ENCODE measurements around the gene FXN. TPM values are rescaled to one million over a fixed set of nuclear protein-coding genes. Genes with fewer than 3 reads are reported as not detected.

FXN gene
- total RNA-seq, 1 donor = 2.2 TPM

GRCh38 chr9:69056191-69056815, 20.8 kb downstream of the FXN start:
- no peak overlapping the region for H3K4me3 ChIP-seq (ENCODE audit: insufficient read depth, low read length)
- TF ChIP-seq CTCF (IDR thresholded peaks at IDR 0.05; ENCODE audit: extremely low read depth, low read depth, low read length) = no peak
- no peaks in the 10 kb centered on the region for H4K20me1 ChIP-seq (ENCODE audit: insufficient read depth, low read length)
- no peak overlapping the region for H2AFZ ChIP-seq (ENCODE audit: low read length)
- H3K4me2 ChIP-seq (ENCODE audit: insufficient read depth, low read length) = no peak overlapping the region
- H3K4me1 ChIP-seq (ENCODE audit: insufficient read depth, low read length) = no peaks in the 10 kb centered on the region
- H3K36me3 ChIP-seq (ENCODE audit: insufficient read depth, low read length) = no peaks in the 10 kb centered on the region
- no peaks in the 10 kb centered on the region for H3K9me3 ChIP-seq (ENCODE audit: low read depth, low read length)
- no peak overlapping the region for H3K27ac ChIP-seq (ENCODE audit: low read depth, low read length)
- H3K79me2 ChIP-seq (ENCODE audit: insufficient read depth, low read length) = no peaks in the 10 kb centered on the region
- no peaks in the 10 kb centered on the region for H3K27me3 ChIP-seq (ENCODE audit: insufficient read depth, low read length)
- no peak for DNase-seq (ENCODE audit: insufficient read length, low spot score, missing footprints)

GRCh38 chr9:69058101-69058500, 22.5 kb downstream of the FXN start:
- H2AFZ ChIP-seq (ENCODE audit: low read length) = no peak overlapping the region
- H3K4me1 ChIP-seq (ENCODE audit: insufficient read depth, low read length) = no peaks in the 10 kb centered on the region
- no peaks in the 10 kb centered on the region for H3K27me3 ChIP-seq (ENCODE audit: insufficient read depth, low read length)
- no peak for TF ChIP-seq CTCF (IDR thresholded peaks at IDR 0.05; ENCODE audit: extremely low read depth, low read depth, low read length)
- no peaks in the 10 kb centered on the region for H3K9me3 ChIP-seq (ENCODE audit: low read depth, low read length)
- DNase-seq (ENCODE audit: insufficient read length, low spot score, missing footprints) = no peak
- H3K79me2 ChIP-seq (ENCODE audit: insufficient read depth, low read length) = no peaks in the 10 kb centered on the region
- no peaks in the 10 kb centered on the region for H3K36me3 ChIP-seq (ENCODE audit: insufficient read depth, low read length)
- no peaks in the 10 kb centered on the region for H4K20me1 ChIP-seq (ENCODE audit: insufficient read depth, low read length)
- no peak overlapping the region for H3K4me3 ChIP-seq (ENCODE audit: insufficient read depth, low read length)
- H3K27ac ChIP-seq (ENCODE audit: low read depth, low read length) = no peak overlapping the region
- no peak overlapping the region for H3K4me2 ChIP-seq (ENCODE audit: insufficient read depth, low read length)

- H3K36me3 ChIP-seq (ENCODE audit: insufficient read depth, low read length) = no peaks in the 10 kb centered on the region
- H2AFZ ChIP-seq (ENCODE audit: low read length) = no peak overlapping the region
- H3K4me3 ChIP-seq (ENCODE audit: insufficient read depth, low read length) = no peak overlapping the region
- H3K27me3 ChIP-seq (ENCODE audit: insufficient read depth, low read length) = no peaks in the 10 kb centered on the region
- H3K4me1 ChIP-seq (ENCODE audit: insufficient read depth, low read length) = no peaks in the 10 kb centered on the region
- no peak overlapping the region for H3K4me2 ChIP-seq (ENCODE audit: insufficient read depth, low read length)
- H3K79me2 ChIP-seq (ENCODE audit: insufficient read depth, low read length) = no peaks in the 10 kb centered on the region
- no peak for DNase-seq (ENCODE audit: insufficient read length, low spot score, missing footprints)
- no peak for TF ChIP-seq CTCF (IDR thresholded peaks at IDR 0.05; ENCODE audit: extremely low read depth, low read depth, low read length)
- H3K27ac ChIP-seq (ENCODE audit: low read depth, low read length) = no peak overlapping the region
- no peaks in the 10 kb centered on the region for H4K20me1 ChIP-seq (ENCODE audit: insufficient read depth, low read length)
- no peaks in the 10 kb centered on the region for H3K9me3 ChIP-seq (ENCODE audit: low read depth, low read length)
These were observed 25.2 kb downstream of the FXN start for GRCh38 chr9:69060766-69061165.

- TF ChIP-seq CTCF (IDR thresholded peaks at IDR 0.05; ENCODE audit: extremely low read depth, low read depth, low read length) = no peak
- Histone ChIP-seq H3K9me3 (ENCODE audit: low read depth, low read length) (no peaks in the 10 kb centered on the region), H4K20me1 (ENCODE audit: insufficient read depth, low read length) (no peaks in the 10 kb centered on the region), H3K4me1 (ENCODE audit: insufficient read depth, low read length) (no peaks in the 10 kb centered on the region), H2AFZ (ENCODE audit: low read length) (no peak overlapping the region), H3K27me3 (ENCODE audit: insufficient read depth, low read length) (no peaks in the 10 kb centered on the region), H3K36me3 (ENCODE audit: insufficient read depth, low read length) (no peaks in the 10 kb centered on the region), H3K4me2 (ENCODE audit: insufficient read depth, low read length) (no peak overlapping the region), H3K4me3 (ENCODE audit: insufficient read depth, low read length) (no peak overlapping the region), H3K79me2 (ENCODE audit: insufficient read depth, low read length) (no peaks in the 10 kb centered on the region), H3K27ac (ENCODE audit: low read depth, low read length) (no peak overlapping the region)
- no peak for DNase-seq (ENCODE audit: insufficient read length, low spot score, missing footprints)
These were observed 26.6 kb downstream of the FXN start for GRCh38 chr9:69062195-69062594.
